Adrenal gland (tissue), 5 donors: ENCODE measurements around the gene BCAP29.
"Not testable (repeated sequence)": the region's sequence is repeated elsewhere in the genome, so short reads cannot be mapped to it uniquely, and the experiment has no call there.

Source experiments
- POLR2A ChIP-seq, 2 donors: fragments of 450-650 bp; IDR thresholded peaks; one replicate each; pipeline ENCODE4 v1.6.1; 2017; ENCODE audit warnings: antibody characterized with exemption in 2 of 2, mild to moderate bottlenecking in 2 of 2, moderate library complexity in 1 of 2
- TF ChIP-seq, protein P1 (sequence below), 6 experiments: fragments of 450-650 bp in 4 of 6; fragments of 200-600 bp in 2 of 6; sonication (generic) in 1 of 6; IDR thresholded peaks; 1 replicate in 5 of 6; 2 replicates in 1 of 6; pipeline versions ENCODE4 v1.5.1 to v1.8.0; 2016 to 2021; ENCODE audit warnings: antibody characterized with exemption in 6 of 6, mild to moderate bottlenecking in 2 of 6, moderate library complexity in 1 of 6
- donor health status: DM: no; HTN: no; CAD: no.

DNA sequence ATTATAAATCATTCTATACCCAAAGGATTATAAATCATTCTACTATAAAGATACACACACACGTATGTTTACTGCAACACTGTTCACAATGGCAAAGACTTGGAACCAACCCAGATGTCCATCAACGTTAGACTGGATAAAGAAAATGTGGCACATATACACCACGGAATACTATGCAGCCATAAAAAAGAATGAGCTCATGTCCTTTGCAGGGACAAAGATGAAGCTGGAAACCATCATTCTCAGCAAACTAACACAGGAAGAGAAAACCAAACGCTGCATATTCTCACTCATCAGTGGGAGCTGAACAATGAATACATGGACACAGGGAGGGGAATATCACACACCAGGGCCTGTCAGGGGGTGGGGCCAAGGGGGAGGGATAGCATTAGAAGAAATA lies 42.8 kb upstream of the BCAP29 start:
- TF ChIP-seq, protein P1, sequence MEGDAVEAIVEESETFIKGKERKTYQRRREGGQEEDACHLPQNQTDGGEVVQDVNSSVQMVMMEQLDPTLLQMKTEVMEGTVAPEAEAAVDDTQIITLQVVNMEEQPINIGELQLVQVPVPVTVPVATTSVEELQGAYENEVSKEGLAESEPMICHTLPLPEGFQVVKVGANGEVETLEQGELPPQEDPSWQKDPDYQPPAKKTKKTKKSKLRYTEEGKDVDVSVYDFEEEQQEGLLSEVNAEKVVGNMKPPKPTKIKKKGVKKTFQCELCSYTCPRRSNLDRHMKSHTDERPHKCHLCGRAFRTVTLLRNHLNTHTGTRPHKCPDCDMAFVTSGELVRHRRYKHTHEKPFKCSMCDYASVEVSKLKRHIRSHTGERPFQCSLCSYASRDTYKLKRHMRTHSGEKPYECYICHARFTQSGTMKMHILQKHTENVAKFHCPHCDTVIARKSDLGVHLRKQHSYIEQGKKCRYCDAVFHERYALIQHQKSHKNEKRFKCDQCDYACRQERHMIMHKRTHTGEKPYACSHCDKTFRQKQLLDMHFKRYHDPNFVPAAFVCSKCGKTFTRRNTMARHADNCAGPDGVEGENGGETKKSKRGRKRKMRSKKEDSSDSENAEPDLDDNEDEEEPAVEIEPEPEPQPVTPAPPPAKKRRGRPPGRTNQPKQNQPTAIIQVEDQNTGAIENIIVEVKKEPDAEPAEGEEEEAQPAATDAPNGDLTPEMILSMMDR (IDR thresholded peaks at IDR 0.05), result not testable (repeated sequence)
- TF ChIP-seq POLR2A (IDR thresholded peaks at IDR 0.05), result not testable (repeated sequence)
